ENCODE results near the gene SMC6. TPM values are rescaled to one million over a fixed set of nuclear protein-coding genes. Genes with fewer than 3 reads are reported as not detected.

Gene SMC6
- polyA plus RNA-seq, 1 donor from 2014 or later, result 20.1 TPM

DNA sequence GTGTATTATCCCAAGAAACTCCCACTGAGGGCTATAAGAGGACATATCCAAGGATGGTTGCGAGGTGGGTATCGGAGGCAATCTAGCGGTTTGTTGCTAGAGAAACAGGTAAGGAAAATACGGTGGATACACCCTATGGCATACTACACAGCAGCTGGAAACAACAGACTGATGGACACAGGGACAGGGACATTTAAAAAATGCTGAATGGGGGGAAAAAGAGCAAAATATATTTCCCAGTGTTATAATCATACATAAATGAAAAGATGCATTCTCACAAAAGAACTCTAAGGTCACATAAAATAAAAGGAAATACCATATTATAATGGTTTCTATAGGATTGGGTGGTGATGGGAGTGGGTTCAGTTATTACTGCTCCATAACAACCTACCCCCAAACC is 95.9 kb downstream of the SMC6 start:
- Histone ChIP-seq H3K79me2 (replicated peaks; ENCODE audit: insufficient read depth, low read length) (no peaks in the 10 kb centered on the region), H3K4me2 (ENCODE audit: low read length) (no peak overlapping the region), H3K9me2 (ENCODE audit: insufficient read depth, low read length) (no peaks in the 10 kb centered on the region), H3F3A (ENCODE audit: insufficient read depth, low read length, poor library complexity, severe bottlenecking) (no peaks in the 10 kb centered on the region), H3K27me3 (ENCODE audit: insufficient read depth, low read depth, low read length) (no peaks in the 10 kb centered on the region), H2AFZ (ENCODE audit: low read depth, low read length) (no peak overlapping the region), H3K36me3 (ENCODE audit: insufficient read depth, low read length) (no peaks in the 10 kb centered on the region), H3K9me3 (ENCODE audit: low read length) (no peaks in the 10 kb centered on the region), H3K4me3 (ENCODE audit: low read length) (no peak overlapping the region), H4K20me1 (ENCODE audit: insufficient read depth) (no peaks in the 10 kb centered on the region), H3K9ac (ENCODE audit: low read length) (no peak overlapping the region), H3K27ac (ENCODE audit: low read length) (no peak overlapping the region)
- TF ChIP-seq, protein P1, sequence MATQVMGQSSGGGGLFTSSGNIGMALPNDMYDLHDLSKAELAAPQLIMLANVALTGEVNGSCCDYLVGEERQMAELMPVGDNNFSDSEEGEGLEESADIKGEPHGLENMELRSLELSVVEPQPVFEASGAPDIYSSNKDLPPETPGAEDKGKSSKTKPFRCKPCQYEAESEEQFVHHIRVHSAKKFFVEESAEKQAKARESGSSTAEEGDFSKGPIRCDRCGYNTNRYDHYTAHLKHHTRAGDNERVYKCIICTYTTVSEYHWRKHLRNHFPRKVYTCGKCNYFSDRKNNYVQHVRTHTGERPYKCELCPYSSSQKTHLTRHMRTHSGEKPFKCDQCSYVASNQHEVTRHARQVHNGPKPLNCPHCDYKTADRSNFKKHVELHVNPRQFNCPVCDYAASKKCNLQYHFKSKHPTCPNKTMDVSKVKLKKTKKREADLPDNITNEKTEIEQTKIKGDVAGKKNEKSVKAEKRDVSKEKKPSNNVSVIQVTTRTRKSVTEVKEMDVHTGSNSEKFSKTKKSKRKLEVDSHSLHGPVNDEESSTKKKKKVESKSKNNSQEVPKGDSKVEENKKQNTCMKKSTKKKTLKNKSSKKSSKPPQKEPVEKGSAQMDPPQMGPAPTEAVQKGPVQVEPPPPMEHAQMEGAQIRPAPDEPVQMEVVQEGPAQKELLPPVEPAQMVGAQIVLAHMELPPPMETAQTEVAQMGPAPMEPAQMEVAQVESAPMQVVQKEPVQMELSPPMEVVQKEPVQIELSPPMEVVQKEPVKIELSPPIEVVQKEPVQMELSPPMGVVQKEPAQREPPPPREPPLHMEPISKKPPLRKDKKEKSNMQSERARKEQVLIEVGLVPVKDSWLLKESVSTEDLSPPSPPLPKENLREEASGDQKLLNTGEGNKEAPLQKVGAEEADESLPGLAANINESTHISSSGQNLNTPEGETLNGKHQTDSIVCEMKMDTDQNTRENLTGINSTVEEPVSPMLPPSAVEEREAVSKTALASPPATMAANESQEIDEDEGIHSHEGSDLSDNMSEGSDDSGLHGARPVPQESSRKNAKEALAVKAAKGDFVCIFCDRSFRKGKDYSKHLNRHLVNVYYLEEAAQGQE (IDR thresholded peaks at IDR 0.05; ENCODE audit: borderline replicate concordance), result no peak
- no peak for TF ChIP-seq EP300 (conservative IDR thresholded peaks at IDR 0.05; ENCODE audit: poor library complexity, severe bottlenecking)
- TF ChIP-seq TAF1 (IDR thresholded peaks at IDR 0.05; ENCODE audit: low read depth), result no peak
- no peak for TF ChIP-seq RAD21 (conservative IDR thresholded peaks at IDR 0.05)
- no peak for TF ChIP-seq SMC3 (conservative IDR thresholded peaks at IDR 0.05; ENCODE audit: poor library complexity)
- TF ChIP-seq, protein P2, sequence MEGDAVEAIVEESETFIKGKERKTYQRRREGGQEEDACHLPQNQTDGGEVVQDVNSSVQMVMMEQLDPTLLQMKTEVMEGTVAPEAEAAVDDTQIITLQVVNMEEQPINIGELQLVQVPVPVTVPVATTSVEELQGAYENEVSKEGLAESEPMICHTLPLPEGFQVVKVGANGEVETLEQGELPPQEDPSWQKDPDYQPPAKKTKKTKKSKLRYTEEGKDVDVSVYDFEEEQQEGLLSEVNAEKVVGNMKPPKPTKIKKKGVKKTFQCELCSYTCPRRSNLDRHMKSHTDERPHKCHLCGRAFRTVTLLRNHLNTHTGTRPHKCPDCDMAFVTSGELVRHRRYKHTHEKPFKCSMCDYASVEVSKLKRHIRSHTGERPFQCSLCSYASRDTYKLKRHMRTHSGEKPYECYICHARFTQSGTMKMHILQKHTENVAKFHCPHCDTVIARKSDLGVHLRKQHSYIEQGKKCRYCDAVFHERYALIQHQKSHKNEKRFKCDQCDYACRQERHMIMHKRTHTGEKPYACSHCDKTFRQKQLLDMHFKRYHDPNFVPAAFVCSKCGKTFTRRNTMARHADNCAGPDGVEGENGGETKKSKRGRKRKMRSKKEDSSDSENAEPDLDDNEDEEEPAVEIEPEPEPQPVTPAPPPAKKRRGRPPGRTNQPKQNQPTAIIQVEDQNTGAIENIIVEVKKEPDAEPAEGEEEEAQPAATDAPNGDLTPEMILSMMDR (IDR thresholded peaks at IDR 0.05; ENCODE audit: poor library complexity, severe bottlenecking), result no peak
- no peak for TF ChIP-seq POLR2AphosphoS5 (IDR thresholded peaks at IDR 0.05)
- no peak for TF ChIP-seq EZH2 (IDR thresholded peaks at IDR 0.05; ENCODE audit: borderline replicate concordance, insufficient read depth, low read length, poor library complexity, severe bottlenecking)
- TF ChIP-seq MXI1 (conservative IDR thresholded peaks at IDR 0.05; ENCODE audit: poor library complexity, severe bottlenecking), result no peak

DNA sequence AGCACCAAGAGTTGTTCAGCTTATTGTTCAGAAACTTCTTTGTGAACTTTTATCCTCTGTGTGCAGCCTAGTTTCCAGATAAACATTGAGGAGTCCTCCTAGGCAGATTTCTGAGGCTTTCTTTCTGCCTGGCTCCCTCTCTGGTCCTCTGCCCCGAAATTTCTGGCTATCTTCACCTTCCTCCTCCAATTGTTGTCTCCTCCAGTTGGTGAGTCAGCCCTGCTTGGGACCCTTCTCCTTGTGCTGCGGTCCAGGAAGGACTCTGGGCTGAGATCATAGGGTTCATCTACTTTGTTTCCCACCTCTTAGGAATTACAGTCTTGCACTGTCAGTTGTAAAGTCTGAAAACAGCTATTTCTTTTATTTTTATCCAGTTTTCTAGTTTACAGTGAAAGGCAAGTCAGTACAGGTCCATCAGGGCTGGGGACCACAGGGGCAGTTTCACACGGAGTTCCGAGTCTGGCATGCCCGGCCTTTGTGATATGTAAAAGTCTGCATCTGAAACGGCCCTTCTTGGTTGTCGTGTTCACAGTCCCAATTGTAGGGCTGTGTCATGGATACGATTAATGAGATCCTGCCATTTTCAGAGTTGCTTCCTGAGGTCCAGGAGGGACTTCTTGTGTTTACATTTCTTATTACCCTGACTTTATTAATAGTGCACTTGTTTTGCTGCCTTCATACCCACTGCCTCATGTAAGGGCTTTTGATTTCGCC is 100.8 kb downstream of the SMC6 start:
- Histone ChIP-seq H3K27ac (ENCODE audit: low read length) (no peak overlapping the region), H3K79me2 (replicated peaks; ENCODE audit: insufficient read depth, low read length) (no peaks in the 10 kb centered on the region), H3K36me3 (ENCODE audit: insufficient read depth, low read length) (no peaks in the 10 kb centered on the region), H3K9ac (ENCODE audit: low read length) (no peak overlapping the region), H3K9me2 (ENCODE audit: insufficient read depth, low read length) (no peaks in the 10 kb centered on the region), H3K27me3 (ENCODE audit: insufficient read depth, low read depth, low read length) (no peaks in the 10 kb centered on the region), H4K20me1 (ENCODE audit: insufficient read depth) (no peaks in the 10 kb centered on the region), H2AFZ (ENCODE audit: low read depth, low read length) (no peak overlapping the region), H3K4me3 (ENCODE audit: low read length) (no peak overlapping the region), H3K9me3 (ENCODE audit: low read length) (no peaks in the 10 kb centered on the region), H3K4me2 (ENCODE audit: low read length) (no peak overlapping the region), H3F3A (ENCODE audit: insufficient read depth, low read length, poor library complexity, severe bottlenecking) (no peaks in the 10 kb centered on the region)
- TF ChIP-seq MXI1 (conservative IDR thresholded peaks at IDR 0.05; ENCODE audit: poor library complexity, severe bottlenecking), result no peak
- TF ChIP-seq RAD21 (conservative IDR thresholded peaks at IDR 0.05), result no peak
- no peak for TF ChIP-seq EZH2 (IDR thresholded peaks at IDR 0.05; ENCODE audit: borderline replicate concordance, insufficient read depth, low read length, poor library complexity, severe bottlenecking)
- no peak for TF ChIP-seq SMC3 (conservative IDR thresholded peaks at IDR 0.05; ENCODE audit: poor library complexity)
- TF ChIP-seq, protein P2 (IDR thresholded peaks at IDR 0.05; ENCODE audit: poor library complexity, severe bottlenecking), result no peak
- TF ChIP-seq, protein P1 (IDR thresholded peaks at IDR 0.05; ENCODE audit: borderline replicate concordance), result no peak
- TF ChIP-seq EP300 (conservative IDR thresholded peaks at IDR 0.05; ENCODE audit: poor library complexity, severe bottlenecking), result no peak
- no peak for TF ChIP-seq POLR2AphosphoS5 (IDR thresholded peaks at IDR 0.05)
- no peak for TF ChIP-seq TAF1 (IDR thresholded peaks at IDR 0.05; ENCODE audit: low read depth)

All from neural cell (in vitro differentiated cells).